GM18507 (cell line): Measurements from ENCODE around the gene PJA1.
A peak's percentile ranks its signal among the peaks of the same experiment; 100 is the strongest.

Source experiments
- DNase-seq: peaks from one replicate; pipeline ENCODE4 v3.0.0; 2011; ENCODE audit warnings: low read depth; ENCODE audit not compliant: insufficient read length; ENCODE audit errors: extremely low spot score
- FAIRE-seq: peaks from 2 replicates; lab custom pipeline; 2011; peaks lifted over from hg19 to GRCh38; lab: Jason Lieb, UNC

Gene PJA1

GRCh38 chrX:69176053-69176452, 10.8 kb upstream of the PJA1 start:
- DNase-seq (no peak), FAIRE-seq (no peak)

GRCh38 chrX:69173906-69174305, 8.7 kb upstream of the PJA1 start:
- DNase-seq (no peak), FAIRE-seq (no peak)

GRCh38 chrX:69172937-69173336, 7.7 kb upstream of the PJA1 start:
- DNase-seq = no peak

GRCh38 chrX:69170319-69170718, 5.1 kb upstream of the PJA1 start:
- DNase-seq (no peak), FAIRE-seq (no peak)

More at GRCh38 chrX:69172937-69173336, 7.7 kb upstream of the PJA1 start:
- no peak for FAIRE-seq

GRCh38 chrX:69163936-69164741, 1.1 kb downstream of the PJA1 start:
- FAIRE-seq (peak; percentile 69), DNase-seq (peak; percentile 48)

GRCh38 chrX:69162361-69162865, 2.8 kb downstream of the PJA1 start:
- no peak for FAIRE-seq
- DNase-seq = no peak

GRCh38 chrX:69161786-69162349, 3.4 kb downstream of the PJA1 start:
- no peak for DNase-seq

GRCh38 chrX:69161371-69161770, 3.9 kb downstream of the PJA1 start:
- FAIRE-seq (no peak), DNase-seq (no peak)

More at GRCh38 chrX:69161786-69162349, 3.4 kb downstream of the PJA1 start:
- no peak for FAIRE-seq

GRCh38 chrX:69158166-69158980, 6.9 kb downstream of the PJA1 start:
- FAIRE-seq = peak; percentile 77
- no peak for DNase-seq

GRCh38 chrX:69156638-69157037, 8.6 kb downstream of the PJA1 start:
- FAIRE-seq = no peak
- no peak for DNase-seq

GRCh38 chrX:69155786-69156520, 9.3 kb downstream of the PJA1 start:
- DNase-seq = no peak
- FAIRE-seq = no peak

- no peak for FAIRE-seq
These were observed 11.2 kb downstream of the PJA1 start for GRCh38 chrX:69154051-69154450.

GRCh38 chrX:69153060-69153730, 12.1 kb downstream of the PJA1 start:
- FAIRE-seq = no peak

More at GRCh38 chrX:69154051-69154450, 11.2 kb downstream of the PJA1 start:
- DNase-seq = no peak

GRCh38 chrX:69152417-69152841, 12.8 kb downstream of the PJA1 start:
- DNase-seq (no peak), FAIRE-seq (no peak)

More at GRCh38 chrX:69153060-69153730, 12.1 kb downstream of the PJA1 start:
- no peak for DNase-seq

- FAIRE-seq (no peak), DNase-seq (no peak)
These were observed 13.4 kb downstream of the PJA1 start for GRCh38 chrX:69151866-69152284.

- DNase-seq (no peak), FAIRE-seq (no peak)
These were observed 14.8 kb downstream of the PJA1 start for GRCh38 chrX:69150281-69150960.

- FAIRE-seq = no peak
- no peak for DNase-seq
These were observed 15.6 kb downstream of the PJA1 start for GRCh38 chrX:69149466-69150280.
